ENCODE data around the gene MUC2.

Gene MUC2

DNA sequence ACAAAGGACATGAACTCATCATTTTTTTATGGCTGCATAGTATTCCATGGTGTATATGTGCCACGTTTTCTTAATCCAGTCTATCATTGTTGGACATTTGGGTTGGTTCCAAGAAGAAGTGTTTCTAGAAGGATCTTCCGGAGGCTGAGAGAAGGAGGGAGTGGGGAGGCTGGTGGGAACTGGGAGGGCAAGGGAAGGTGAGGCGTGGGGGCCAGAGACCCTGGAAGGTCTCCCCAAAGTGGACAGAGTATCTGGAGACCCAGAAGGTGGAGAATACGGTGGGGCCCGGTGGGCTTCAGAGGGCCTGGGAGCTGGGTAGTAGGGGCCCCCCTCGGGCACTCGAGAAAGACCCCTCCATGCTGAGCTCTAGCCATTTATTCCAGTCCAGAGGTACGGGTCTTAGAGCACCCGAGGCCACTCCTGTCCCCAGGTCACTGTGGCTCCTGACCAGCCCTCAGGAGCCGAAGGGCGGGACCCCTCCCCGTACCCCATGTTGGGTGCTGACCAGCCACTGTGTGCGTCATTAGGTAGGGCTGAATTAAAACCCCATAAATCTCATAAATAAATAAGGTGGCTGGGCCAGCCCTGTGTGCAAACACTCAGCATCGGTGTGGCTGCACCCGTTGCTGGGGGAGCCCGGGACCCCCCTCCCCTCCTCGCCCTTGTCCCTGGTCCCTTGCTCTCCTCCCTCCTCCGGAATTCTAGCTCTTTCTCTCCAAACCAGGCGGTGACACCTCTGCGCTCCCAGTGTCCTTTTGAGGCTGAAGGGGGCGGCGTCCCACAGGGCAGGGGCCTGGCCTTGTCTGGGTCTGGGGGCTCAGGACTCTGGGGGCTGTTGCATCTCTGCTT lies 44.3 kb downstream of the MUC2 start:
- in situ Hi-C loops (cut with MboI; ENCODE audit: low sequenced_read_pairs), result no loop called here

DNA sequence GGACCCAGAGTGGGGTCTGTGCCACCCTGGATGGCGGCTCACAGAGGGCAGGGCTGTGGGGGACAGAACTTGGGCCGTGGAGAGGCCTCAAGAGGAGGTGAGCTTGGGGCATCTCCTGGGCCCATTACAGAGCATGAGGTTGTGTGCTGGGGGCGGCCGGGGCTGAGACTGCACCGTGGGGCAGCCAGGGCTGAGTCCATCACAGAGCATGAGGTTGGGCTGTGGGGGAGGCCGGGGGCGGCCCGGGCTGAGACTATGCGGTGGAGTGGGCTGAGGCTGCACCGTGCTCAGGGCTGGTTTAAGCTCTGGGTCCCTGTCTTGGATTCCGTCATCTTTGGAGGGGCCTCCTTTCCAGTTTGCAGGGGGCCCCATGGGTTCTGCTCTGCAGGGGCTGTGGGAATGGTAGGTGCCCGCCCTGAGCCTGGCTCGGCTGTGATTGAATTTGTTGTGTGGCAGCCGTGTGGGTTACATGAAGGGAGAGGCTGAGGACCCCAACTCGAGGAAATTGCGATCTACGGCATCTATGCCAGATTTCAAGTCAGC lies 45.0 kb downstream of the MUC2 start:
- in situ Hi-C loops (cut with MboI; ENCODE audit: low sequenced_read_pairs), result no loop called here

DNA sequence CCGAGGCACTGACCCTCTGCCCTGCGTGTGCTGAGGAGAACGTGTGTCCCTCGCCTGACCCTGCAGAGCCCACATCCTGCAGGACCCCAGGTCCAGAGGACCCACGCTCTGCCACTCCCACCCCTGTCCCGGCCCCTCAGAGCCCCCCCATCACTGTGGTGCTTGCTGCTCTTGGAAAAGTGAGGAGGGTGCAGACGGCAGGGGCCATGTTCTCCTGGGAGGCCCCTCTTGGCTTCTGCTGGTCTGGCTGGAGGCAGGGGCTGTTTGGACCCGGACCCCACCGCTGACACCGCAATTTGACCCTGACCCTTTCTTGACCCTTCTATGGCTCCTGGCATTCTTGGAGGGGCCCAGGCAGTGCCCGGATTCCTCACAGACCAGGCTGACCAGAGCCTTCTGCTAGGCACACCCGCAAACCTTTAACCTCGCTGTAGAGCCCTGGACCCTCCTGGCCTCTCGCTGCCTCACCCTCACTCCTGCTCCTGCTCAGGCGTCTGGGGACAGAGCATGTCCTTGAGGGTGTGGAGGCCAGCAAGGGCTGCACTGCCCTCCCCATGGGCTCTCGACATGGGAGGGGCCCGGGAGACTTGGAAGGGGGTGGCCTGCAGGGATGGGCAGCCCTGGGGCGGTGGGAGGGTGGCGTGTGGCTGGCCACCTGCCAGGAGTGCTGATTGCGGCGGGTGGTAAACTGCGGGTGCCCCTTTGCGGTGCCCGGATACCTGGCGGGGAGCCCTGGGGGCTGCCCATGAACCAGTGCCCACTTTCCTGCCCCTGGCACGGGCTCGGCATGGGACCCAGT lies 46.1 kb downstream of the MUC2 start:
- in situ Hi-C loops (cut with MboI; ENCODE audit: low sequenced_read_pairs), result no loop called here

DNA sequence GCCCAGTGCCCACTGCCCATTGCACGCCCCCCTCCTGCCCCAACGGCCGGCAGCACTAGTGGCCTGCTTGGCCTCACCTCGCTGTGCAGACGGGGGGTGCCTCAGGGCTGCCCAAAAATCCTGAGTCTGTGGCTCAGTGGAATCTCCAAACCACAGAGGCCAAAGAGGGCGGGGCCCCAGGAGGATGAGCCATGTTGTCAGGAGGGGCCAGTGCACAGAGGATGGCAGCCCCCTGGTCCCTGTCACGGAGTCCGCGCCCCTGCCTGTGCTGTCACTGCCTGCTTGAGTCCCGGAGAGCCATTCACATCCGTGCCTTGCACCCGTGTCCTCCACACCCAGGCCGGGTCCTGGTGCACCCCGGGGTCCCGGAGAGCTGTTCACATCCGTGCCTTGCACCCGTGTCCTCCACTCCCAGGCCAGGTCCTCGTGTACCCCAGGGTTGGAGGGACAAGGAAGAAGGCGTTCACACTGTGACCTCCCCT lies 46.7 kb downstream of the MUC2 start:
- in situ Hi-C loops (cut with MboI; ENCODE audit: low sequenced_read_pairs), result no loop called here

DNA sequence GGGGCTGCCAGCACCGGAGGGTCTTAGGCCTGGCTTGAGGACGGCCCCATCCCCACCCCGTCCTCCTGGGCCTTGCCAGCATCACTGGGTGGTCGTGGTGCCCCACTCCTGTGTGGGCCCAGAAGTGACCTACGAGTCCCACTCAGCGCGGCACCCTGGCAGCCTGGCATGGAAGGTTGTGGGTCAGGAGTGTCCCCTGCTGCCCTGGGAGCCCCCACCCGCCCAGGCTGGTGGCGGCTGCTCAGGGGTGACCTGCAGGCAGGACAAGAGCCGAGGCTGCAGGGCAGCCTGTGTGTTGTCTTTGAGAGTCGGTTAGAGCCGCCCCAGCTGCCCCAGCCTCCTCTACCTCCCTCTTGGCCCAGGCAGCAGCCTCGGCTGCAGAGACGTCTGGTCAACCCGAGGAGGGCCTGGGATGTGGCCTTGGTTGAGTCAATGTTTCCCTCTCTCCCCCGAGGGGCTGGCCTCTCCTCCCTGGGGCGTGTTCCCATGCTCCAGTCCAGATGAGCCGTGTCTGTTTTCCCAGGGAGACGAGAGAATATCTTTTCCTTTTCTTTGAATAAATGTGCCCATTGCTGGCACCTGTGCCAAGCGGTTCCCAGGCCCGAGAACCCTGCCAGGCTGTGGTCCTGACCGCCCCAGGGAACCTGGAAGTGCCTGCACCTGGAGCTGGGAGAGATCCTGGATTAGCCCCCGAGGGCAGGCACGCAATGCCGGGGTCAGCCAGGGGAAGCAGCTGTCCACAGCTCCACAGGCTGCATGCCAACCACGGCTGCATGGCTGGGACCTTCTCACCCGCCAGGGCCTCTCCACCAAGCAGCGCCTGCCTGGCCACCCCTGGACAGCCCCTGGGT lies 47.4 kb downstream of the MUC2 start:
- in situ Hi-C loops (cut with MboI; ENCODE audit: low sequenced_read_pairs), result no loop called here

DNA sequence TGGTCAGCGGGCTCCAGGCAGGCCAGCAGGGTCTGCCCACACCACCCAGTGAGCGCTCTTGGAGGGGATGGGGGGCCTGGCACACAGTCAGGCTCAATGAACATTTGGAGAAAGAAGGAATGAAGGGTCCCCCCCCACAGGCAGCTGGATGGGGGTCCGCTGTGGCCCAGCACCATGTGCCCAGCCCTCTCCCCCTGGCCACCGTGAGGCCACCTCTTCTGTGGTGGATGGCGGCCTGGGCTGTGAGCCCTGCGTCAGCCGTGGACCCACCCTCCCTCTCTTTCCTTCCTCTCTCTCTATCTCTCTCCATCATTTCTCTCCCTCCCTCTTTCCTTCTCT lies 48.0 kb downstream of the MUC2 start:
- in situ Hi-C loops (cut with MboI; ENCODE audit: low sequenced_read_pairs), result no loop called here

DNA sequence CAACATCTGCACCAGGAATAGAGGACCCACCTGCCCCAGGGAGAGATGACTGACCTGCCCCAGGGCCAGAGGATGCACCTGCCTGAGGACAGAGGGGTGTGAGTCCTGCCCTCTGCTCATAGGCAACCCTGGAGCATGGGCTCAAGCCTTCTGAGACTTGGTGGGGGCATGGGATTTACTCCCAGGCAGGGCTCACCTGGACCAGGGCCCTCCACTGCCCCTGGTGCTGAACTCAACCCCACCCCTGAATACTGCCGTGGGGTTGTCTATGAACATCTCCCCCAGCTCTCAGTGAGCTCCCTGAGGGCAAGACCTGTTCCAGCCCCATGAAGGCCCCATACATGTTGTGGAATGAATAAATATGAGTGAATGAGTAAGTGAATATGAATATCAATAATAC lies 49.3 kb downstream of the MUC2 start:
- in situ Hi-C loops (cut with MboI; ENCODE audit: low sequenced_read_pairs), result no loop called here

Data from HL-60/S4 treated with phorbol 12-myristate 13-acetate at 8.2 ng/mL for 4 days and 3 days (cell line).